Keratinocyte (primary cell): Measurements from ENCODE around the gene AGPS. TPM values are rescaled to one million over a fixed set of nuclear protein-coding genes. Genes with fewer than 3 reads are reported as not detected.

ENCODE experiments used
- DNase-seq: peaks from one replicate; pipeline ENCODE4 v3.0.0-alpha.2; 2011; ENCODE audit warnings: low read depth, missing footprints, low spot score
- FAIRE-seq: peaks from 2 replicates; lab custom pipeline; 2011; peaks lifted over from hg19 to GRCh38; lab: Jason Lieb, UNC
- H2AFZ ChIP-seq: 2 replicates; pipeline ENCODE4 v1.6.0; 2012; ENCODE audit warnings: low read length, control low read depth, inconsistent platforms; ENCODE audit not compliant: control insufficient read depth
- H3K27ac ChIP-seq: 2 replicates; pipeline ENCODE4 v1.5.1; 2011; ENCODE audit warnings: low read length; ENCODE audit not compliant: control insufficient read depth, insufficient read depth
- H3K27me3 ChIP-seq: 3 replicates; pipeline ENCODE4 v1.6.0; 2011; ENCODE audit warnings: low read length; ENCODE audit not compliant: control insufficient read depth, insufficient read depth; ENCODE audit errors: extremely low read depth
- H3K36me3 ChIP-seq, 2 experiments: 2 replicates in 1 of 2; 3 replicates in 1 of 2; pipeline ENCODE4 v1.5.1; 2011; ENCODE audit warnings: low read length in 2 of 2, mild to moderate bottlenecking in 1 of 2; ENCODE audit not compliant: control insufficient read depth in 2 of 2, insufficient read depth in 2 of 2; ENCODE audit errors: extremely low read depth in 1 of 2
- H3K4me1 ChIP-seq: 3 replicates; pipeline ENCODE4 v1.5.1; 2011; ENCODE audit warnings: low read length; ENCODE audit not compliant: control insufficient read depth, insufficient read depth; ENCODE audit errors: extremely low read depth
- H3K4me2 ChIP-seq: 3 replicates; pipeline ENCODE4 v1.6.0; 2011; ENCODE audit warnings: low read depth, low read length; ENCODE audit not compliant: control insufficient read depth, insufficient read depth; ENCODE audit errors: extremely low read depth
- H3K4me3 ChIP-seq, 3 experiments: fragments of 200-600 bp in 1 of 3; sonication (generic) in 1 of 3; 2 replicates in 2 of 3; 3 replicates in 1 of 3; pipeline ENCODE4 v1.5.1; 2011 to 2016; ENCODE audit warnings: low read length in 3 of 3, mild to moderate bottlenecking in 3 of 3, control low read depth in 2 of 3, inconsistent platforms in 1 of 3, low read depth in 1 of 3, mixed read lengths in 1 of 3, mixed run types in 1 of 3, moderate library complexity in 1 of 3; ENCODE audit not compliant: control insufficient read depth in 2 of 3, insufficient read depth in 2 of 3; ENCODE audit errors: extremely low read depth in 1 of 3
- H3K79me2 ChIP-seq: 2 replicates; pipeline ENCODE4 v1.6.0; 2012; ENCODE audit warnings: low read length; ENCODE audit not compliant: control insufficient read depth, insufficient read depth
- H3K9ac ChIP-seq: 3 replicates; pipeline ENCODE4 v1.6.0; 2011; ENCODE audit warnings: low read length; ENCODE audit not compliant: control insufficient read depth, insufficient read depth; ENCODE audit errors: extremely low read depth
- H3K9me1 ChIP-seq: 3 replicates; pipeline ENCODE4 v1.6.0; 2011; ENCODE audit warnings: low read length; ENCODE audit not compliant: control insufficient read depth, insufficient read depth; ENCODE audit errors: extremely low read depth
- H3K9me3 ChIP-seq: 2 replicates; pipeline ENCODE4 v1.5.1; 2012; ENCODE audit warnings: low read depth, low read length; ENCODE audit not compliant: control insufficient read depth
- H4K20me1 ChIP-seq: 3 replicates; pipeline ENCODE4 v1.6.0; 2011; ENCODE audit warnings: low read length; ENCODE audit not compliant: control insufficient read depth, insufficient read depth; ENCODE audit errors: extremely low read depth
- EZH2 ChIP-seq: IDR thresholded peaks from one replicate; pipeline ENCODE4 v1.6.1; 2012; ENCODE audit warnings: inconsistent platforms, mild to moderate bottlenecking, low read length, moderate library complexity
- dilution Hi-C: fragments of 300-500 bp; cut with MboI; formaldehyde crosslinking; loops from one replicate; pipeline ENCODE4 v1.7.0; 2020; ENCODE audit warnings: low sequenced_read_pairs; ENCODE audit not compliant: extremely low pct_ligation_motif_present
- polyA plus RNA-seq, 5 experiments: library from polyadenylated mRNA; depleted of rRNA in 3 of 5; stranded (reverse) in 3 of 5; stranded (forward) in 1 of 5; unstranded in 1 of 5; fragments of >200 nt; gene quantifications; 1 replicate in 1 of 5; 2 replicates in 3 of 5; 3 replicates in 1 of 5; pipeline versions ENCODE4 v1.2.1 to v1.2.3, GENCODE V29; 2011 to 2012; ENCODE audit warnings: missing spikeins in 2 of 5, low read depth in 1 of 5, low replicate concordance in 1 of 5
- TF ChIP-seq, protein P1 (sequence below), 3 experiments: IDR thresholded peaks in 1 of 3; conservative IDR thresholded peaks in 1 of 3; optimal IDR thresholded peaks in 1 of 3; 2 replicates in 2 of 3; 3 replicates in 1 of 3; pipeline versions ENCODE3 to v1.5.1; 2011; ENCODE audit warnings: low read length in 3 of 3, mild to moderate bottlenecking in 3 of 3, moderate library complexity in 2 of 3, control low read depth in 1 of 3, inconsistent platforms in 1 of 3; ENCODE audit not compliant: insufficient read depth in 2 of 3; ENCODE audit errors: extremely low read depth in 1 of 3

Gene AGPS
- polyA plus RNA-seq, 1 donor (not counting 4 experiments of a cell fraction or from before 2014, with no cell fraction given): 28.0 TPM

GRCh38 chr2:177433402-177433801 lies 40.8 kb downstream of the AGPS start:
- H3K9me3 ChIP-seq: peaks cover 2% of the 10 kb centered on the region
- no peak overlapping the region for H2AFZ ChIP-seq
- H3K9ac ChIP-seq: no peak overlapping the region
- DNase-seq (no peak), FAIRE-seq (no peak)
- no peaks in the 10 kb centered on the region for H3K27me3 ChIP-seq
- no peak overlapping the region for H3K27ac ChIP-seq
- peaks cover 18% of the 10 kb centered on the region for H3K79me2 ChIP-seq
- H3K36me3 ChIP-seq: no peaks in the 10 kb centered on the region
- TF ChIP-seq, protein P1, sequence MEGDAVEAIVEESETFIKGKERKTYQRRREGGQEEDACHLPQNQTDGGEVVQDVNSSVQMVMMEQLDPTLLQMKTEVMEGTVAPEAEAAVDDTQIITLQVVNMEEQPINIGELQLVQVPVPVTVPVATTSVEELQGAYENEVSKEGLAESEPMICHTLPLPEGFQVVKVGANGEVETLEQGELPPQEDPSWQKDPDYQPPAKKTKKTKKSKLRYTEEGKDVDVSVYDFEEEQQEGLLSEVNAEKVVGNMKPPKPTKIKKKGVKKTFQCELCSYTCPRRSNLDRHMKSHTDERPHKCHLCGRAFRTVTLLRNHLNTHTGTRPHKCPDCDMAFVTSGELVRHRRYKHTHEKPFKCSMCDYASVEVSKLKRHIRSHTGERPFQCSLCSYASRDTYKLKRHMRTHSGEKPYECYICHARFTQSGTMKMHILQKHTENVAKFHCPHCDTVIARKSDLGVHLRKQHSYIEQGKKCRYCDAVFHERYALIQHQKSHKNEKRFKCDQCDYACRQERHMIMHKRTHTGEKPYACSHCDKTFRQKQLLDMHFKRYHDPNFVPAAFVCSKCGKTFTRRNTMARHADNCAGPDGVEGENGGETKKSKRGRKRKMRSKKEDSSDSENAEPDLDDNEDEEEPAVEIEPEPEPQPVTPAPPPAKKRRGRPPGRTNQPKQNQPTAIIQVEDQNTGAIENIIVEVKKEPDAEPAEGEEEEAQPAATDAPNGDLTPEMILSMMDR (optimal IDR thresholded peaks at IDR 0.05 in 1 of 3, IDR thresholded peaks at IDR 0.05 in 1 of 3, conservative IDR thresholded peaks at IDR 0.05 in 1 of 3; ENCODE audit: extremely low read depth in 1 of 3, insufficient read depth in 2 of 3, low read length in 3 of 3): no peak
- TF ChIP-seq EZH2: no peak
- no peaks in the 10 kb centered on the region for H3K9me1 ChIP-seq
- peaks cover 15% of the 10 kb centered on the region for H3K4me1 ChIP-seq
- H3K4me2 ChIP-seq: no peak overlapping the region
- dilution Hi-C loops: no loop called here
- H4K20me1 ChIP-seq: no peaks in the 10 kb centered on the region
- H3K4me3 ChIP-seq: no peak overlapping the region

- Histone ChIP-seq H3K4me1 (peaks cover 11% of the 10 kb centered on the region), H3K27ac (no peak overlapping the region), H3K4me3 (no peak overlapping the region), H3K27me3 (no peaks in the 10 kb centered on the region), H2AFZ (no peak overlapping the region), H3K9me1 (no peaks in the 10 kb centered on the region), H3K36me3 (no peaks in the 10 kb centered on the region), H3K9me3 (peaks cover 2% of the 10 kb centered on the region), H3K4me2 (no peak overlapping the region), H4K20me1 (no peaks in the 10 kb centered on the region), H3K9ac (no peak overlapping the region), H3K79me2 (peaks cover 17% of the 10 kb centered on the region)
- dilution Hi-C loops: no loop called here
- no peak for DNase-seq
- no peak for FAIRE-seq
- TF ChIP-seq, protein P1 (optimal IDR thresholded peaks at IDR 0.05 in 1 of 3, IDR thresholded peaks at IDR 0.05 in 1 of 3, conservative IDR thresholded peaks at IDR 0.05 in 1 of 3; ENCODE audit: extremely low read depth in 1 of 3, insufficient read depth in 2 of 3, low read length in 3 of 3): no peak
- TF ChIP-seq EZH2: no peak
Observed at GRCh38 chr2:177434475-177434874, 41.9 kb downstream of the AGPS start.
